ENCODE measurements around the gene SHISA4.

- no peak for TF ChIP-seq EZH2 (IDR thresholded peaks at IDR 0.05; ENCODE audit: insufficient read depth, poor library complexity, severe bottlenecking)
- TF ChIP-seq EZH2phosphoT487 (IDR thresholded peaks at IDR 0.05; ENCODE audit: insufficient read depth, low read depth): no peak
These were observed 38.7 kb upstream of the SHISA4 start for GRCh38 chr1:201850053-201850397.
